CD4-positive, alpha-beta T cell treated with Interleukin-10 for 1 hour (primary cell): ENCODE results near the gene PXDN.

Experiments
- DNase-seq: peaks from one replicate; pipeline ENCODE4 v3.0.0-alpha.2; 2020

PXDN gene

GRCh38 chr2:1751767-1752725 lies 7.7 kb upstream of the PXDN start:
- no peak for DNase-seq

GRCh38 chr2:1750933-1751766 lies 6.8 kb upstream of the PXDN start:
- DNase-seq: peak; percentile 37

GRCh38 chr2:1750270-1750932 lies 6.1 kb upstream of the PXDN start:
- DNase-seq: no peak

GRCh38 chr2:1749489-1750119 lies 5.3 kb upstream of the PXDN start:
- no peak for DNase-seq

GRCh38 chr2:1748741-1749488 lies 4.6 kb upstream of the PXDN start:
- DNase-seq: no peak

- DNase-seq: no peak
Measured at GRCh38 chr2:1748176-1748740, 3.9 kb upstream of the PXDN start.

- DNase-seq: no peak
Measured at GRCh38 chr2:1747065-1747941, 3.0 kb upstream of the PXDN start.

GRCh38 chr2:1746174-1747064 lies 2.1 kb upstream of the PXDN start:
- DNase-seq: no peak

- DNase-seq: no peak
Measured at GRCh38 chr2:1745171-1746023, 1.1 kb upstream of the PXDN start.

- DNase-seq: no peak
Measured at GRCh38 chr2:1744151-1744445, 217 bp downstream of the PXDN start.

- DNase-seq: no peak
Measured at GRCh38 chr2:1743396-1744150, 742 bp downstream of the PXDN start.

- DNase-seq: peak; percentile 21
Measured at GRCh38 chr2:1742681-1743395, 1.5 kb downstream of the PXDN start.

GRCh38 chr2:1742301-1742680 lies 2.0 kb downstream of the PXDN start:
- DNase-seq: no peak

- no peak for DNase-seq
Measured at GRCh38 chr2:1741851-1742250, 2.5 kb downstream of the PXDN start.

- no peak for DNase-seq
Measured at GRCh38 chr2:1740716-1741589, 3.4 kb downstream of the PXDN start.
